HG02610 (cell line): ENCODE results near the gene RFX4.
"Not testable (repeated sequence)": the region's sequence is repeated elsewhere in the genome, so short reads cannot be mapped to it uniquely, and the experiment has no call there.

Experiments
- ATAC-seq: cut with Tn5 transposase; IDR thresholded peaks from one replicate; pipeline ENCODE4 v1.9.1; 2021; ENCODE audit warnings: mild to moderate bottlenecking, moderate library complexity; ENCODE audit not compliant: unreplicated experiment

The RFX4 gene

GRCh38 chr12:106590601-106591000 lies 7.8 kb downstream of the RFX4 start:
- ATAC-seq: no peak

GRCh38 chr12:106594447-106594846 lies 11.6 kb downstream of the RFX4 start:
- ATAC-seq: no peak

DNA sequence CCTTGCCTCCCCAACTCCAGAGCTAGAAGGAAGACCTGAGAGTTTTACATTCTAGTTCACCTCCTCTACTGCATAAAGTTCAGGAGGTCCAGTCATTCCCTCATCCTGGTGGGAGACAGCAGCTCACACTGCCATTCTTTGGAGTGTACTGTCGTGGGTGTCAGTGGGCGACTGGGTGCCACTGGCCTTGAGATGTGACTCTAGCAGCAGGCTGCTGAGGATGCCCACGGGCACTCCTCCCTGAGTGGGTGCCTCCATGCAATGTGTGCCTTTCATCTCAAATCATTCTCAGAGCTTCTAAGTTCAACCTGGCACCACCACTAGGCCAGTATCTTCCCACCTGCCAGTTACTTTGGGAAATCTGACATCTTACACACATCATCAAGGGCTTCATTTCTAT lies 12.5 kb downstream of the RFX4 start:
- no peak for ATAC-seq

DNA sequence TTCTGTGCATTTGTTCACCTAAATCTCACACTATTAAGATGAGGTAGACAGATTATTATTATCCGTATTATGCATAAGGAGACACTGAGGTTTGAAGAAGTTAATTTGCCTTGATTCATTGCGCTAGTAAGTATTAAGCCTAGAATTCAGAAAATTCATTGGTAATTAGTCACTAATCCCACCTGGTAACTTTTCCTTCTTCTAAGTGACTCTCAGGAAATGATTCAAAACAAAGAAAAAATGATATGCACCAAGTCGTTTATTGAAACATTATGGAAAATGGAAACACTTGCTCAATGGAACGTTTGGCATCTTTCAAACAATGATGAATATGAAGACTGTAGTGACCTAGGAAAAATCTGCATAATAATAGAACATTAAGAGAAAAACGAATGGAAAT lies 15.2 kb downstream of the RFX4 start:
- no peak for ATAC-seq

DNA sequence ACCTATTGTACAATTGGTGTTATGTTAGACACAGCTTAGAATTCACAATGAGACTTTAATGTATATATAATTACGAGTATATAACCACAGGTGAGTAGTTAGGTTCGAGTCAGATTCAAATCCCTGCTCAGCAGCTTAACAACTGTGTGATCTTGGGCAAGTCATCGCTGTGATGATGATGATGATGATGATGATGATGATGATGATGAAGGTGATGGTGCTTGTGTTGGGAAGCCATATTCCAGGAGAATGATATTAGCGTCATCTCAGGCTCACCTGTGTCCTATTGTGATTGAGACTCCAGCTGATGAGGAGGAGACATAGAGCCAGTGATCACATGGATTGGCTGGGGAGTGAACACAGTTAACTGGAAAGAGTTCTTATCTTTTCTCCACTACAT lies 16.5 kb downstream of the RFX4 start:
- ATAC-seq: no peak

DNA sequence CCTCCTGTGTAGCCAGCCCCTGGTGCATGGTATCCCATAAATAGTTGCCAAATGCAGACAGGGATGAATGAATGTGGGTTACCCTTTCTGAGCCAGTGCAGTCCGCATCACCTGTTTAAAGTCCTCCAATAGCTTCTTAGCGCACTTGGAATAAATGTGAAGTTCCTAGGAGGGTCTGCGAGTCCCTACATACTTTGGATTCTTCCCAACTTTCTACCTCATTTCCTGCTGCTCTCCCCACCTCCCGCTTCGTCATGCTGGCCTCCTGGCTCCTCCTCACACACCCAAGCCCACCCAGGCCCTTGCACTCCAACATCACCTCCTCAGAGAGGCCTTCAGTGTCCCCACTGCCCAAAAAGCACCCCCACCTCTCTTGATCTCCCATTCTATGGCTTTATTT lies 17.7 kb downstream of the RFX4 start:
- no peak for ATAC-seq

GRCh38 chr12:106601031-106601430 lies 18.2 kb downstream of the RFX4 start:
- ATAC-seq: no peak

- no peak for ATAC-seq
Observed at GRCh38 chr12:106601496-106601895, 18.7 kb downstream of the RFX4 start.

DNA sequence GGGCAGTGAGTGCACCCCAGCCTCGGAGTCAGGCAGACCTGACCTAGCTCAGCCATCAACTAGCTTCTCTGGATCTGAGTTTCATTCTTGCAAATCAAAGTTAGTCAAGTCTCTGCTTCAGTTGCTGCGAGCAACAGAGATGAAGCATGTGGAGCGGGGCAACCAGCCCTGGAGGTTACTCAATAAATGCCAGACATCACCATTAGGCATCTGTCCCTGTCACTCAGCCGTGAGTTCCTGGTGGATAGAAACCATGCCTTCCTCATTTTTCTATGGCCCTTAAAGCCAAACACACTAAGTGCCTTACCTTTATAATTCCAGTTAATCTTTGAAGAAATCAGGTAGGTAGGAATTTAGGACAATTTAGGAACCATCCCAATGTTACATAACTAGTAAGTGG lies 19.3 kb downstream of the RFX4 start:
- ATAC-seq: no peak

DNA sequence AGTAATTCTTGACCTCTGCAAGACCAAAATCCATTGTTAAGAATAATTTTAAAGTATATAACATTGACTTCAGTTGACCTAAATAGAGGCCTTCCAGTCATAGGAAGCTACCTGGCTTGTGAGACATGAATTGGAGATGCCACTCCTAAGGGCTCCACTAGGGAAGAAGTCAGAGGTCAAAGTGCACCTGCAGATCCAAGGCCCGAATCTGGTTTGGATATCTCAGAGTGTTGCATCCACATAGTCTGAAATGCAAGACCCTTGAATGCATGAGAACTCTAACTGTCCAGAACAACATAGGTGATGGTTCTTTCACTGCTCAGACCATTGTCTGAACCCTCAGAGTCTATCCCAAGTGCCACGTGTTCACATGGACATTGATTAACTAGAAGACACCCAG lies 22.4 kb downstream of the RFX4 start:
- ATAC-seq: no peak

DNA sequence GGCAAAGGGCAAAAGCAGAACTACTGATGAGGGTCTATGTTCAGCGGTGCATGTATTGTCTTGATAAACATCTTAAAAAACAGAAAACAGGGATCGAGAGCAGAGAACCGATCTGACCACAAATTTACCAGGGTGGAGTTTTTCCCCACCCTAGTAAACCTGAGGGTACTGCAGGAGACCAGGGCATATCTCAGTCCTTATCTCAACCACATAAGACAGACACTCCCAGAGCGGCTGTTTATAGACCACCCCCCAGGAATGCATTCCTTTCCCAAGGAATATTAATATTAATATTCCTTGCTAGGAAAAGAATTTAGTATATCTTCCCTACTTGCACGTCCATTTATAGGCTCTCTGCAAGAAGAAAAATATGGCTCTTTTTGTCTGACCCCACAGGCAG lies 37.8 kb downstream of the RFX4 start:
- ATAC-seq: not testable (repeated sequence)

- no peak for ATAC-seq
Observed at GRCh38 chr12:106625976-106626375, 43.2 kb downstream of the RFX4 start.

- no peak for ATAC-seq
Observed at GRCh38 chr12:106629797-106630659, 47.2 kb downstream of the RFX4 start.

DNA sequence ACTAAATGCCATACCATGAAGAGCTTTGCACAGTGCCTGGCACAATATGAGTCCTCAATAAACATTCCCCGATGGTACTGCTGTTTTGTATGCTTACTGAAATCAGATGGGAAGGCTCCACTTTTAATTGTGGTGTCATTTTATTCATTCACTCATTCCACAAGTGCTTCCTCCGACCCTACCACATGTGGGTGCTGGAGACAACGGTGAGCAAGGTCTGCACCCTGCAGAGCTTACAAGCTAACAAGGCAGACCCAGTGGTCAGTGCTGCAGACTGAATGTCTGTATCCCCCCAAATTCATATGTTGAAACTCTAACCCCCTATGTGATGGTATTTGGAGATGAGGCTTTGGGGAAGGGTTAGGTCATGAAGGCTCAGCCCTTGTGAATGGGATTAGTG lies 48.3 kb downstream of the RFX4 start:
- no peak for ATAC-seq

- no peak for ATAC-seq
Observed at GRCh38 chr12:106631797-106632196, 49.0 kb downstream of the RFX4 start.

DNA sequence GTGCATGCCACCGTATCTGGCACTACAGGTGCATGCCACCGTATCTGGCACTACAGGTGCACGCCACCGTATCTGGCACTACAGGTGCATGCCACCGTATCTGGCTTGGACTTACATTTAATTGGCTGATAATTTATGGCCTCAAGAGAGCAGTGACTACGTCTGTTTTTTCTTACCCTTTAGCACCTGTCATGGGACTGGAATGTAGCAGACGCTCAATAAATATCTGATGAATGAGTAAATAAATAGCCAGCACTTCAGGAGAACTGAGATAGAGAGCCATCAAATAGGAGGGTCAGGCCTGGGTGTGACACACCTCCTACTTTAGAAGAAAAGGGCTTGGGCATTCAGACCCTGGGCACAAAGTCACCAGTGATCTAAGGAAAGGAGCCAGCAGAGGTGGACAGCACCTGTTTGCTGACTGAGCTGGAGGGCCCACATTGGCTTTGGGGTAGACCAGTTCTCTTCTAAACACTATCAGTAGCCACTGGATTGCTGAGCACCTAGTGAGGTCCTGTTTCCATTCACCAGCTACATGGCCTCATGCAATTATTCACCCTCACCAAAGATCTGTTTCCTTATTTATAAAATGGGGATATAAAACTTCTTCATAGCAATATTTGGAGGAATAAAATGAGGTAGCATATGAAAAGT lies 50.1 kb downstream of the RFX4 start:
- no peak for ATAC-seq

DNA sequence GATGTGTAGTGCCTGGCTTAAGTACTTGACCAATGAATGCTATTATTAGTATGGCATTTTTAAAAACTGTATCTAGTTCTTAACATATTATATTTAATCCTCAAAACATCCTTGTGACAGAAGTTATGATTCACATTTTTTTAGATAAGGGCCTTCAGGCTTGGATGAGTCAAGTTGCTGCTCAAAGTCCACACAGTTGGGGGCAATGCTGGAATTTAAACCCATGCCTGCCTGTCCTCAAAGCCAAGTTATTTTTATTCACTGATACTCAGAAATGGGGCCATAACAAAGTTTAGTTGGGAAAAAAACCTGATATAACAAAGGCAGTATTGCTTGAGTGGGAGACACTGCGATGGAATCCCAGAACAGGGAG lies 50.6 kb downstream of the RFX4 start:
- no peak for ATAC-seq

GRCh38 chr12:106634206-106634605 lies 51.4 kb downstream of the RFX4 start:
- no peak for ATAC-seq

GRCh38 chr12:106643000-106643399 lies 60.2 kb downstream of the RFX4 start:
- no peak for ATAC-seq

GRCh38 chr12:106644335-106645073 lies 61.7 kb downstream of the RFX4 start:
- no peak for ATAC-seq

- ATAC-seq: no peak
Observed at GRCh38 chr12:106645074-106645421, 62.2 kb downstream of the RFX4 start.
